SK-N-MC (cell line): ENCODE data around the gene ITGA3.

Experiments
- EZH2 ChIP-seq: fragments of 200-600 bp; sonication (generic); IDR thresholded peaks from one replicate; pipeline ENCODE4 v1.6.1; 2017; ENCODE audit warnings: antibody characterized with exemption
- FOXP2 ChIP-seq: optimal IDR thresholded peaks from 2 replicates; pipeline ENCODE3; 2011; ENCODE audit warnings: mild to moderate bottlenecking, moderate library complexity; ENCODE audit not compliant: insufficient read depth; ENCODE audit errors: extremely low read length, control extremely low read depth
- POLR2AphosphoS5 ChIP-seq: IDR thresholded peaks from 2 replicates; pipeline ENCODE4 v1.6.1; 2012; ENCODE audit warnings: mild to moderate bottlenecking, low read depth, low read length, borderline replicate concordance

DNA sequence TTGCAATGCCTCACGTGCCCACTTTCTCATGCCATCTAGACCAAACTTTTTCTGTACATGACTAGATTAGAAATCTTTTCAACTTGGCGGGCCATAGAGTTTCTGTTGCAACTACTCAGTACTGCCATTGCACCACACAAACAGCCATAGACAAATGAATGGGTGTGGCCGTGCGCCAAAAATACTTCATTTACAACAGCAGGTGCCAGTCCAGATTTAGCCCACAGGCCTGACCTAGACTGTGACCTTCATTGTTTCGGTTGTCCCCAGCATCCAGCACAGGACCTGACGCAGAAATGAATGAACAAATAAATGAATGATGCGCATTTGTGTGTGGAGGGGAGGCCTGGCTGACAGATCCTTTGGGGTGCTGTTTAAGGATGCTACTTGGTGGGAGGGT lies 24.9 kb downstream of the ITGA3 start:
- no peak for TF ChIP-seq EZH2
- TF ChIP-seq POLR2AphosphoS5: no peak
- TF ChIP-seq FOXP2: no peak
